Brain microvascular endothelial cell (primary cell): ENCODE data around the gene EPHB6.

ENCODE experiments used
- DNase-seq: peaks from one replicate; pipeline ENCODE4 v3.0.0-alpha.2; 2020
- H3K27ac ChIP-seq: fragments of 250-450 bp; sonication (Bioruptor Pico); 2 replicates; pipeline ENCODE4 v1.5.1; 2020; ENCODE audit warnings: mild to moderate bottlenecking, moderate library complexity
- H3K27me3 ChIP-seq: fragments of 250-450 bp; sonication (Bioruptor Pico); replicated peaks from 2 replicates; pipeline ENCODE4 v1.5.1; 2020; ENCODE audit warnings: mild to moderate bottlenecking
- H3K36me3 ChIP-seq: fragments of 250-450 bp; sonication (Bioruptor Pico); replicated peaks from 2 replicates; pipeline ENCODE4 v1.5.1; 2020; ENCODE audit warnings: mild to moderate bottlenecking
- H3K4me3 ChIP-seq: 2 replicates; pipeline ENCODE4 v1.5.1; 2011; ENCODE audit warnings: low read depth, mild to moderate bottlenecking, control low read depth, low read length, moderate library complexity
- in situ Hi-C: cut with HindIII; loops from 2 replicates; pipeline ENCODE4 v1.10.0; 2017; ENCODE audit warnings: low sequenced_read_pairs, low pct_ligation_motif_present
- TF ChIP-seq, protein P1 (sequence below): IDR thresholded peaks from 2 replicates; pipeline ENCODE4 v1.5.1; 2011; ENCODE audit warnings: low read depth, mild to moderate bottlenecking, moderate library complexity, low read length, control low read depth, inconsistent platforms; ENCODE audit errors: missing control alignments

EPHB6 gene

GRCh38 chr7:142887282-142888015, 32.6 kb downstream of the EPHB6 start:
- no peaks in the 10 kb centered on the region for H3K36me3 ChIP-seq
- no peak overlapping the region for H3K4me3 ChIP-seq
- H3K27ac ChIP-seq = no peak overlapping the region
- no peak for DNase-seq
- in situ Hi-C loops = no loop called here
- TF ChIP-seq, protein P1, sequence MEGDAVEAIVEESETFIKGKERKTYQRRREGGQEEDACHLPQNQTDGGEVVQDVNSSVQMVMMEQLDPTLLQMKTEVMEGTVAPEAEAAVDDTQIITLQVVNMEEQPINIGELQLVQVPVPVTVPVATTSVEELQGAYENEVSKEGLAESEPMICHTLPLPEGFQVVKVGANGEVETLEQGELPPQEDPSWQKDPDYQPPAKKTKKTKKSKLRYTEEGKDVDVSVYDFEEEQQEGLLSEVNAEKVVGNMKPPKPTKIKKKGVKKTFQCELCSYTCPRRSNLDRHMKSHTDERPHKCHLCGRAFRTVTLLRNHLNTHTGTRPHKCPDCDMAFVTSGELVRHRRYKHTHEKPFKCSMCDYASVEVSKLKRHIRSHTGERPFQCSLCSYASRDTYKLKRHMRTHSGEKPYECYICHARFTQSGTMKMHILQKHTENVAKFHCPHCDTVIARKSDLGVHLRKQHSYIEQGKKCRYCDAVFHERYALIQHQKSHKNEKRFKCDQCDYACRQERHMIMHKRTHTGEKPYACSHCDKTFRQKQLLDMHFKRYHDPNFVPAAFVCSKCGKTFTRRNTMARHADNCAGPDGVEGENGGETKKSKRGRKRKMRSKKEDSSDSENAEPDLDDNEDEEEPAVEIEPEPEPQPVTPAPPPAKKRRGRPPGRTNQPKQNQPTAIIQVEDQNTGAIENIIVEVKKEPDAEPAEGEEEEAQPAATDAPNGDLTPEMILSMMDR = no peak
- no peaks in the 10 kb centered on the region for H3K27me3 ChIP-seq

- no peaks in the 10 kb centered on the region for H3K36me3 ChIP-seq
- H3K27ac ChIP-seq = no peak overlapping the region
- in situ Hi-C loops = no loop called here
- no peak for DNase-seq
- no peak overlapping the region for H3K4me3 ChIP-seq
- H3K27me3 ChIP-seq = peaks cover under 1% of the 10 kb centered on the region
- TF ChIP-seq, protein P1 = no peak
Observed at GRCh38 chr7:142889816-142890215, 34.9 kb downstream of the EPHB6 start.

GRCh38 chr7:142890874-142891485, 36.1 kb downstream of the EPHB6 start:
- no peak for DNase-seq
- H3K27ac ChIP-seq = no peak overlapping the region
- no peak overlapping the region for H3K4me3 ChIP-seq
- no peaks in the 10 kb centered on the region for H3K36me3 ChIP-seq
- TF ChIP-seq, protein P1 = no peak
- in situ Hi-C loops = no loop called here
- H3K27me3 ChIP-seq = peaks cover 4% of the 10 kb centered on the region

DNA sequence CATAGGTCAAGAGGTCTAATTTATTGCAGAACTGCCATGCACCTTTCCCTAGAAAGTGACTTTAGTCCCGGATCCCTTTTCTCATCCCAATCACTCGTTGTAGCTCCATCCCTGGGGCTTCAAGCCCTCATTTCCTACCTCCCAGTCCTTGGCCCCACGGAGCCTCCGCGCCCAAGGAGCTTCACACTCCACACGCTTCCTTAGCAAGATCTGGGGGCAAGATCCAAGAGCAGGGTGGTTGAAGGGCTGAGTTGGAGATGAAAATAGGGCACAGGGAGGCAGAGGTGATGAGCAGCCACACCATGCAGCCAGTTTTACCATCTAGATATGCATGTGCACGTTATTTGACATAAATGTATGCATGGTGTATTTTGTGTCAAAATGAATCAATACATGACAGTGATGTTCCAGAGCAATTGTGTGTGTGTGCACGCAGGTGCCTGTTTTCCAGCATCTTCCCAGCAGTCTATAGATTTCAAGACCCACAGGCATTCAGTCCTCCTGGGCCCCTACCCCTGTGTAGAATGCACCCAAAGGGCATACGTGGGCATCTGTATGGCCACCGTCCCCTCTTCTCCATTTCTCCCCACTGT, 36.7 kb downstream of the EPHB6 start:
- peaks cover 5% of the 10 kb centered on the region for H3K27me3 ChIP-seq
- no peaks in the 10 kb centered on the region for H3K36me3 ChIP-seq
- no peak overlapping the region for H3K4me3 ChIP-seq
- no peak overlapping the region for H3K27ac ChIP-seq
- in situ Hi-C loops = no loop called here
- TF ChIP-seq, protein P1 = no peak
- DNase-seq = no peak

- H3K27ac ChIP-seq = no peak overlapping the region
- peaks cover 5% of the 10 kb centered on the region for H3K27me3 ChIP-seq
- DNase-seq = no peak
- no peak overlapping the region for H3K4me3 ChIP-seq
- in situ Hi-C loops = no loop called here
- TF ChIP-seq, protein P1 = no peak
- H3K36me3 ChIP-seq = no peaks in the 10 kb centered on the region
Observed at GRCh38 chr7:142892951-142893350, 38.1 kb downstream of the EPHB6 start.
